Endothelial cell of umbilical vein (primary cell): ENCODE data around the gene PAXX. TPM values are rescaled to one million over a fixed set of nuclear protein-coding genes. Genes with fewer than 3 reads are reported as not detected.

Experiments used
- BruUV-seq: library from RNA; stranded (reverse); fragments of 400-500 nt; replicated peaks from 2 replicates; lab custom pipeline; 2021; lab: Mats Ljungman, UMichigan
- CTCF ChIA-PET: fragments of 300-600, 350-600 bp; sonication (Branson Sonifier 250); formaldehyde crosslinking; loops from one replicate; lab custom pipeline; 2021; ENCODE audit warnings: antibody characterized with exemption, inconsistent platforms; lab: Charles Lee
- POLR2A ChIA-PET: fragments of 300-600, 350-600 bp; sonication (Branson Sonifier 250); formaldehyde crosslinking; loops from one replicate; lab custom pipeline; 2021; ENCODE audit warnings: antibody characterized with exemption, inconsistent platforms; lab: Charles Lee
- DNase-seq: peaks from one replicate; pipeline ENCODE4 v3.0.0-alpha.2; 2011; ENCODE audit warnings: low read depth, low spot score
- FAIRE-seq: peaks from 2 replicates; lab custom pipeline; 2011; peaks lifted over from hg19 to GRCh38; lab: Jason Lieb, UNC
- H2AFZ ChIP-seq: 2 replicates; pipeline ENCODE4 v1.6.0; 2012; ENCODE audit warnings: low read depth, low read length, control low read depth, inconsistent platforms
- H3K27ac ChIP-seq: 2 replicates; pipeline ENCODE4 v1.5.1; 2011; ENCODE audit warnings: low read depth, mild to moderate bottlenecking, control low read depth, low read length, moderate library complexity; ENCODE audit not compliant: insufficient read depth
- H3K27me3 ChIP-seq, 2 experiments: 2 replicates each; pipeline versions ENCODE4 v1.6.0 to v1.6.1; 2011; ENCODE audit warnings: low read length in 2 of 2, mixed read lengths in 1 of 2; ENCODE audit not compliant: control insufficient read depth in 2 of 2, insufficient read depth in 2 of 2
- H3K36me3 ChIP-seq, 2 experiments: 2 replicates in 1 of 2; 3 replicates in 1 of 2; pipeline ENCODE4 v1.5.1; 2011; ENCODE audit warnings: low read length in 2 of 2, mild to moderate bottlenecking in 1 of 2, moderate library complexity in 1 of 2; ENCODE audit not compliant: control insufficient read depth in 2 of 2, insufficient read depth in 2 of 2; ENCODE audit errors: extremely low read depth in 1 of 2
- H3K4me1 ChIP-seq: 3 replicates; pipeline ENCODE4 v1.5.1; 2011; ENCODE audit warnings: mild to moderate bottlenecking, low read length; ENCODE audit not compliant: control insufficient read depth, insufficient read depth; ENCODE audit errors: extremely low read depth
- H3K4me2 ChIP-seq: 2 replicates; pipeline ENCODE4 v1.6.1; 2011; ENCODE audit warnings: low read length, control low read depth, mixed read lengths; ENCODE audit not compliant: insufficient read depth
- H3K4me3 ChIP-seq, 3 experiments: fragments of 200-600 bp in 1 of 3; sonication (generic), shearing (Covaris generic) in 1 of 3; replicated peaks in 1 of 3; 2 replicates each; pipeline ENCODE4 v1.5.1; 2011 to 2016; ENCODE audit warnings: control low read depth in 3 of 3, low read length in 3 of 3, mild to moderate bottlenecking in 2 of 3, inconsistent platforms in 1 of 3, low read depth in 1 of 3, moderate library complexity in 1 of 3; ENCODE audit not compliant: insufficient read depth in 1 of 3
- H3K79me2 ChIP-seq: 2 replicates; pipeline ENCODE4 v1.6.0; 2012; ENCODE audit warnings: low read length, inconsistent platforms; ENCODE audit not compliant: control insufficient read depth, insufficient read depth
- H3K9ac ChIP-seq: replicated peaks from 2 replicates; pipeline ENCODE3; 2011; ENCODE audit warnings: low read length, control low read depth; ENCODE audit not compliant: insufficient read depth; ENCODE audit errors: extremely low read depth
- H3K9me1 ChIP-seq: replicated peaks from 3 replicates; pipeline ENCODE4 v1.6.0; 2011; ENCODE audit warnings: mild to moderate bottlenecking, low read length; ENCODE audit not compliant: control insufficient read depth, insufficient read depth; ENCODE audit errors: extremely low read depth
- H3K9me3 ChIP-seq: replicated peaks from 2 replicates; pipeline ENCODE4 v1.5.1; 2012; ENCODE audit warnings: low read length, inconsistent platforms; ENCODE audit not compliant: control insufficient read depth, insufficient read depth
- H4K20me1 ChIP-seq: replicated peaks from 2 replicates; pipeline ENCODE3; 2011; ENCODE audit warnings: mild to moderate bottlenecking, low read length; ENCODE audit not compliant: control insufficient read depth, insufficient read depth; ENCODE audit errors: extremely low read depth
- CTCF ChIP-seq, 2 donors: IDR thresholded peaks; 1 replicate in 1 of 2; 2 replicates in 1 of 2; pipeline ENCODE4 v1.5.1; 2011; ENCODE audit warnings: low read length in 2 of 2, mild to moderate bottlenecking in 2 of 2, moderate library complexity in 2 of 2, control low read depth in 1 of 2, inconsistent platforms in 1 of 2, low read depth in 1 of 2; ENCODE audit not compliant: insufficient read depth in 1 of 2; ENCODE audit errors: extremely low read depth in 1 of 2
- EZH2 ChIP-seq: IDR thresholded peaks from 2 replicates; pipeline ENCODE4 v1.6.1; 2012; ENCODE audit warnings: borderline replicate concordance, low read depth, mild to moderate bottlenecking, moderate library complexity, low read length, inconsistent platforms; ENCODE audit not compliant: severe bottlenecking
- FOS ChIP-seq: IDR thresholded peaks from 2 replicates; pipeline ENCODE4 v1.6.1; 2011; ENCODE audit warnings: mild to moderate bottlenecking, low read length, moderate library complexity, borderline replicate concordance; ENCODE audit not compliant: insufficient read depth
- GATA2 ChIP-seq: IDR thresholded peaks from 2 replicates; pipeline ENCODE4 v1.7.0; 2011; ENCODE audit warnings: low read depth, mild to moderate bottlenecking, moderate library complexity, mixed read lengths, low read length; ENCODE audit not compliant: insufficient read length, insufficient read depth
- JUN ChIP-seq: IDR thresholded peaks from 2 replicates; pipeline ENCODE4 v1.6.1; 2011; ENCODE audit warnings: borderline replicate concordance, low read depth; ENCODE audit not compliant: insufficient read length, insufficient read depth
- MYC ChIP-seq: IDR thresholded peaks from one replicate; pipeline ENCODE4 v1.6.1; 2011; ENCODE audit warnings: mild to moderate bottlenecking, low read depth, low read length
- POLR2A ChIP-seq: IDR thresholded peaks from 2 replicates; pipeline ENCODE4 v1.6.1; 2012; ENCODE audit warnings: low read depth, mild to moderate bottlenecking, control low read depth, low read length
- POLR2AphosphoS5 ChIP-seq: IDR thresholded peaks from 2 replicates; pipeline ENCODE4 v1.6.1; 2012; ENCODE audit warnings: low read depth, mild to moderate bottlenecking, control low read depth, low read length, moderate library complexity; ENCODE audit not compliant: insufficient read depth
- dilution Hi-C: fragments of 300-500 bp; cut with MboI; formaldehyde crosslinking; loops from one replicate; pipeline ENCODE4 v1.15.0; 2019; ENCODE audit warnings: low sequenced_read_pairs; ENCODE audit not compliant: extremely low pct_ligation_motif_present
- intact Hi-C: fragments of 100-400 bp; cut with micrococcal nuclease; formaldehyde crosslinking; loops from one replicate; pipeline ENCODE4 v1.10.0; 2022
- polyA plus RNA-seq, 4 experiments: library from polyadenylated mRNA; depleted of rRNA in 3 of 4; stranded (reverse) in 3 of 4; unstranded in 1 of 4; fragments of >200 nt; gene quantifications; 2 replicates each; pipeline versions ENCODE4 v1.2.1 to v1.2.3, GENCODE V29; 2011 to 2012; ENCODE audit warnings: missing spikeins in 1 of 4
- total RNA-seq: library from RNA; stranded (reverse); gene quantifications from 2 replicates; pipeline ENCODE4 v1.2.3, GENCODE V29; 2021
- TF ChIP-seq, protein P1 (sequence below): IDR thresholded peaks from 2 replicates; pipeline ENCODE4 v1.6.1; 2011; ENCODE audit not compliant: insufficient read depth, insufficient read length

Gene PAXX
- total and polyA plus RNA-seq, 2 donors (not counting 3 experiments of a cell fraction or from before 2014, with no cell fraction given), result 34.0 to 35.0 TPM

GRCh38 chr9:136964171-136964689, 28.0 kb upstream of the PAXX start:
- Histone ChIP-seq H3K27me3 (no peaks in the 10 kb centered on the region), H3K4me3 (no peak overlapping the region), H3K9ac (no peak overlapping the region), H3K4me1 (no peaks in the 10 kb centered on the region), H3K9me3 (no peaks in the 10 kb centered on the region), H4K20me1 (no peaks in the 10 kb centered on the region), H3K9me1 (no peaks in the 10 kb centered on the region), H3K4me2 (no peak overlapping the region), H3K79me2 (no peaks in the 10 kb centered on the region), H2AFZ (no peak overlapping the region), H3K27ac (no peak overlapping the region), H3K36me3 (no peaks in the 10 kb centered on the region)
- dilution Hi-C loops, result no loop called here
- ChIA-PET POLR2A (interaction anchor here (0.6 kb wide), 1 partner anchor 349 kb away, joined by 3 read pairs; no protein-coding TSS in a partner anchor), CTCF (interaction anchor here (0.8 to 1.4 kb wide), 3 partner anchors 11 to 36 kb away, joined by 3 to 6 read pairs (median 4); no protein-coding TSS in a partner anchor)
- FAIRE-seq (no peak), DNase-seq (no peak)
- no TSS peak for BruUV-seq
- TF ChIP-seq POLR2AphosphoS5, result no peak
- intact Hi-C loops, result no loop called here

DNA sequence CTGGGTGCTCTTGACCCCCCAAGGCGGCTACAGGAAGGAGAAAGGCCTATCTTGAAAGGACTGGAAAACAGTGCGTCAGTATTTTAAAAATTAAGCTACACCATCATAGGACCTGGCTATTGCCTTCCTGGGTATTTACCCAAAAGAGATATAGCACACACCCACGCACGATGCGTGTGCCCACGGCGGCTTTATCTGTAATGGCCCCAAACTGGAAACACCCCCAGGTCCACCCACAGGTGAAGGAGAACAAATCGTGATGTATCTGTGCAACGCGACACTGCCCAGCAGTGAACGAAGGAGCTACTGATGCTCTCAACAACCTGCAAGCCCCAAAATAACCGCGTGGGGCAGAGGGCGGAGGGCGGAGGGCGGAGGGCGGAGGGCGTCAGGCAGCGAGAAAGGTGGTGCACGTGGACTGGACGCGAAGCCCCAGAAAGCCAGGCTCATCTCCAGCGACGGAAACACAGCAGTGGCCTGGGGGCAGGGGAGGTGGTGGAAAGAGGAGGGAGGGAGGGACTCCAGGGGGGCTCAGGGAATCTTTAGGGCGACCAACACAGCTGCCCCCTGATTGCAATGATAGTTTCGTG, 27.3 kb upstream of the PAXX start:
- H3K27ac ChIP-seq, result no peak overlapping the region
- dilution Hi-C loops, result no loop called here

More for the DNA sequence above, 27.3 kb upstream of the PAXX start:
- no peaks in the 10 kb centered on the region for H3K79me2 ChIP-seq
- TF ChIP-seq GATA2, result no peak
- TF ChIP-seq, protein P1, sequence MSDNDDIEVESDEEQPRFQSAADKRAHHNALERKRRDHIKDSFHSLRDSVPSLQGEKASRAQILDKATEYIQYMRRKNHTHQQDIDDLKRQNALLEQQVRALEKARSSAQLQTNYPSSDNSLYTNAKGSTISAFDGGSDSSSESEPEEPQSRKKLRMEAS, result no peak
- TF ChIP-seq POLR2A, result no peak
- TF ChIP-seq CTCF (IDR thresholded peaks at IDR 0.05; ENCODE audit: extremely low read depth in 1 of 2, insufficient read depth in 1 of 2, low read depth in 1 of 2, low read length in 2 of 2), result no peak
- no peak for TF ChIP-seq FOS
- TF ChIP-seq EZH2, result no peak
- TF ChIP-seq JUN, result no peak
- TF ChIP-seq POLR2AphosphoS5, result no peak
- no peak for TF ChIP-seq MYC
- no peaks in the 10 kb centered on the region for H3K9me1 ChIP-seq
- no peaks in the 10 kb centered on the region for H3K9me3 ChIP-seq
- BruUV-seq, result no TSS peak
- H2AFZ ChIP-seq, result no peak overlapping the region
- no peaks in the 10 kb centered on the region for H3K27me3 ChIP-seq
- H3K9ac ChIP-seq, result no peak overlapping the region
- H3K4me1 ChIP-seq, result no peaks in the 10 kb centered on the region
- no peak for DNase-seq
- POLR2A ChIA-PET, result interaction anchor here (0.6 kb wide), 1 partner anchor 348 kb away, joined by 3 read pairs; no protein-coding TSS in a partner anchor
- no peak overlapping the region for H3K4me3 ChIP-seq
- FAIRE-seq, result no peak
- H3K4me2 ChIP-seq, result no peak overlapping the region
- H3K36me3 ChIP-seq, result no peaks in the 10 kb centered on the region
- no peaks in the 10 kb centered on the region for H4K20me1 ChIP-seq
- intact Hi-C loops, result no loop called here
- CTCF ChIA-PET, result interaction anchor here (0.8 to 1.4 kb wide), 3 partner anchors 11 to 35 kb away, joined by 3 to 6 read pairs (median 4); no protein-coding TSS in a partner anchor
